ENCODE measurements around the gene AASDH.

The AASDH gene, protein sequence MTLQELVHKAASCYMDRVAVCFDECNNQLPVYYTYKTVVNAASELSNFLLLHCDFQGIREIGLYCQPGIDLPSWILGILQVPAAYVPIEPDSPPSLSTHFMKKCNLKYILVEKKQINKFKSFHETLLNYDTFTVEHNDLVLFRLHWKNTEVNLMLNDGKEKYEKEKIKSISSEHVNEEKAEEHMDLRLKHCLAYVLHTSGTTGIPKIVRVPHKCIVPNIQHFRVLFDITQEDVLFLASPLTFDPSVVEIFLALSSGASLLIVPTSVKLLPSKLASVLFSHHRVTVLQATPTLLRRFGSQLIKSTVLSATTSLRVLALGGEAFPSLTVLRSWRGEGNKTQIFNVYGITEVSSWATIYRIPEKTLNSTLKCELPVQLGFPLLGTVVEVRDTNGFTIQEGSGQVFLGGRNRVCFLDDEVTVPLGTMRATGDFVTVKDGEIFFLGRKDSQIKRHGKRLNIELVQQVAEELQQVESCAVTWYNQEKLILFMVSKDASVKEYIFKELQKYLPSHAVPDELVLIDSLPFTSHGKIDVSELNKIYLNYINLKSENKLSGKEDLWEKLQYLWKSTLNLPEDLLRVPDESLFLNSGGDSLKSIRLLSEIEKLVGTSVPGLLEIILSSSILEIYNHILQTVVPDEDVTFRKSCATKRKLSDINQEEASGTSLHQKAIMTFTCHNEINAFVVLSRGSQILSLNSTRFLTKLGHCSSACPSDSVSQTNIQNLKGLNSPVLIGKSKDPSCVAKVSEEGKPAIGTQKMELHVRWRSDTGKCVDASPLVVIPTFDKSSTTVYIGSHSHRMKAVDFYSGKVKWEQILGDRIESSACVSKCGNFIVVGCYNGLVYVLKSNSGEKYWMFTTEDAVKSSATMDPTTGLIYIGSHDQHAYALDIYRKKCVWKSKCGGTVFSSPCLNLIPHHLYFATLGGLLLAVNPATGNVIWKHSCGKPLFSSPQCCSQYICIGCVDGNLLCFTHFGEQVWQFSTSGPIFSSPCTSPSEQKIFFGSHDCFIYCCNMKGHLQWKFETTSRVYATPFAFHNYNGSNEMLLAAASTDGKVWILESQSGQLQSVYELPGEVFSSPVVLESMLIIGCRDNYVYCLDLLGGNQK

DNA sequence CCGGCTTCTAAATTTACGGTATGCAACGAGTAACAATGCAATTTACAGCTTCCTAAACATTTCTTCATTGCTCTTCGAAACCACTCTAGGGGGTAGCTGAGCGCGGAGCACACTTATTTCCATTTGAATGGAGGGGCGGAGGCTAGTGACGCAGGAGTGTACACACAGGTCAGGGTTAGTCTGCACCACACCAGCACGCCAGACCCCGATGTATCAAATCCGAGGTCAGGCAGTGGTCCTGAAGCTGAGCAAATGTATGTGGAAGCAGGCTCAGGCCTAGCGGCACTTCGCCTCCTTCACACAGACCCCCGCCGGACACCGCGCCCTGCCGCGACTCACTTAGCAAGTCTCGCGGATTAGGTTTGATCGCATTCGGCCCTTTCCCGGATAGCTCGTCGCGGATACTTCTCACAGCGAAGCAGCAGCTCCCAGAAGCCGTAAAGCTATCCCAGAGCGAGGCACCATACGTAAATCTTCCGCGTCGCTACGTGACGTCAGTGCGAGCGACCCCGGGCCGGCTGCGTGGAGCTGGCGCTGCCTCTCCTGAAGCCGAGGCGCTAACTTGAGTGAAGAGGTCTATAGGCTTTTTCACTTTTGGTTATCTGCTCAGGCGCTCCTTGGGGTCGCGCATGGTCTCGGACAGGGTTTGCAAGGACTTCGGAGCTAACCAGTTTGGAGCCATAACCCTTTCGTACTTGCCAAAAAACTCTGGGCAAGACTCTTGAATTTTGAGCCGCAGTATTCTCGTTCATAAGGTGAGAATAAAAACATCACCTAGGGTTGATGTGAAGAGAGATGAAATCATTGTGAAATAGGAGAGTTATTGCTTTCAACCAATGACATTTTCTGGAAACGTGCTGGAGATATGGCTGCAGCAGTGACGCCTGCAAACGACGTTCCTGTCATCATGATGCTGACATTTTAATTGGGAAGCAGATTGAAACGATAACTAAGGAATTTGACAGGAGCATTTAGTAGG, at the start of gene AASDH:
Gene AASDH, minus strand, starts transcription at position 469 of the 979 bp plus-strand sequence. CDS start 3,192 bp downstream, outside the sequence.
- peak; percentile 94 for DNase-seq (ENCODE audit: low spot score)

GRCh38 chr4:56435140-56435926, 48.0 kb upstream of the AASDH start, which contains the start of gene PPAT:
PPAT (minus strand) TSS chr4:56435615; CDS start chr4:56435477, 138 bp downstream.
- DNase-seq (ENCODE audit: low spot score), result peak; percentile 97

DNA sequence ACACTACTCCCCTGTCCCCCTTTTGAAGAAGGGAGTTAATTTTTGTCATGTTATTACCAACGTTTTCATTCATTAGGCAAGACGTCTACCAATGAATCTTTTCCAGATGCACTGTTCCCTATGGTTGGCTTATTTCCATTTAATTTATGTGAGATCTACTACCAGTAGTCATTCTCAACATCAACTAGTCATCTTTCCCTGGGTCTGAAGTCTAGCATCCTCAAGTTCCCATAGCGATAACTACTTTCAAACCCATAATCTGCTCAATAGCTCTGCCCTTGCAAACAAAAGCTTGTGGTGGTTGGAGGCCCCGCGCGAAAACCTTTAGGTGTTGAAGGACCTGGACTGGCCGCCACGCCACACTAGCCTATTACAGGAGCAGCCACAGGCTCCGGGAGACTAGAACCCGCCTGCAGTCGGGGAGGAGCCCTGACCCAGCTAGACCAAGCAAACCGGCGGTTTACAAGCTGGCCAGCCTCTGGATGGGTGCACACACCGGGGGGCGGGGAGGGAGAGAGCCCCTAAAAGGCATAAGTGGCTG, 47.4 kb upstream of the AASDH start:
- no peak for DNase-seq (ENCODE audit: low spot score)

- no peak for DNase-seq (ENCODE audit: low spot score)
Observed at GRCh38 chr4:56433280-56433679, 46.0 kb upstream of the AASDH start.

DNA sequence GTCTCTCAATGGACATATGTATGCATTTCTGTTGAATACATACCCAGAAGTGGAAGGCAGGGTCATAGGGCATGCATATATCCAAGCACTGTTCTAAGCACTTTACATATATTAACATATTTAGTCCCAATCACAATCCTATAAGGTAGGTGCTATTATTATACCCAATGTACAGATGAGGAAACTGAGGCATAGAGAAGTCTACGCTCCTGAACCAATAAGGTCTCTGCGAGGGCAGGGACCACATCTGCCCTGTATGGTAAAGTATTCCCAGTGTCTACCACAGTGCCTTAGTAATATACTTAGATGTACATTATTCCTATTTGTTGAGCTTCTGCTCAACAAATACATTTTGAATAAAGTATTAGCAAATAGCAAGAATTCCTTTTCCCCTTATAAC, 42.9 kb upstream of the AASDH start:
- no peak for DNase-seq (ENCODE audit: low spot score)

DNA sequence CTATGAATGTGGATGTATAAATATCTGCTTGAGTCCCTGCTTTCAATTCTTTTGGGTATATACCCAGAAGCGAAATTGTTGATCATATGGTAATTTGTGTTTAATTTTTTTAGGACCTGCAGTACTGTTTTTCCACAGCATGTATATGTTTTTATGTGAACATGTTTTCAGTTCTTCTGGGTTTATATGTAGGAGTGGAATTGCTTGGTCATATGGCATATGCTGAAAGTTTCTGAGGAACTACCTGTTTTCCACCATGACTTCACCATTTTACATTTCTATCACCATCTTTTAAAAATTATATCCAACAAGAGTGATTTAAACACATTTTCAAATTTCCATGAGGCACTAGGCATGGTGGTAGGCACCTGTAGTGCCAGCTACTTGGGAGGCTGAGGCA, 39.9 kb upstream of the AASDH start:
- no peak for DNase-seq (ENCODE audit: low spot score)

- DNase-seq (ENCODE audit: low spot score), result no peak
Observed at GRCh38 chr4:56426273-56426672, 39.0 kb upstream of the AASDH start.

DNA sequence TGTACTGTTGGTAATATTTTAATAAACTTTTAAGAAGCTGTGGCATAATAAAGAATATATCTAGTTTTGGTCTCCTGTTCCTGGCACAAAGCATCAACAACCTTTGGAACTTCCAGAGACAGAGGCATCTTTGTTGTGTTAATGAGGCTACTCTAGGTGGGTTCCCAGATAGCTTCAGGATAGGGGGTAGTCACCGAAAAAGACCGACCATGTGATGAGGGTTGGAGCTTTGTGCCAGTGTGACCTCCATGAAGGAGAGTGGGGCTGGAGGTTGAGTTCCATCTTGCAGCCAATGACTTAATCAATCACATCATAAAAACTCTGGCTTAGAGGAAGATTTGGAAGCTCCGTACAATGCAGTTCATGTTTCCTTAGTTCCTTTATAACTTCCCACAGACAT, 38.2 kb upstream of the AASDH start:
- no peak for DNase-seq (ENCODE audit: low spot score)

DNA sequence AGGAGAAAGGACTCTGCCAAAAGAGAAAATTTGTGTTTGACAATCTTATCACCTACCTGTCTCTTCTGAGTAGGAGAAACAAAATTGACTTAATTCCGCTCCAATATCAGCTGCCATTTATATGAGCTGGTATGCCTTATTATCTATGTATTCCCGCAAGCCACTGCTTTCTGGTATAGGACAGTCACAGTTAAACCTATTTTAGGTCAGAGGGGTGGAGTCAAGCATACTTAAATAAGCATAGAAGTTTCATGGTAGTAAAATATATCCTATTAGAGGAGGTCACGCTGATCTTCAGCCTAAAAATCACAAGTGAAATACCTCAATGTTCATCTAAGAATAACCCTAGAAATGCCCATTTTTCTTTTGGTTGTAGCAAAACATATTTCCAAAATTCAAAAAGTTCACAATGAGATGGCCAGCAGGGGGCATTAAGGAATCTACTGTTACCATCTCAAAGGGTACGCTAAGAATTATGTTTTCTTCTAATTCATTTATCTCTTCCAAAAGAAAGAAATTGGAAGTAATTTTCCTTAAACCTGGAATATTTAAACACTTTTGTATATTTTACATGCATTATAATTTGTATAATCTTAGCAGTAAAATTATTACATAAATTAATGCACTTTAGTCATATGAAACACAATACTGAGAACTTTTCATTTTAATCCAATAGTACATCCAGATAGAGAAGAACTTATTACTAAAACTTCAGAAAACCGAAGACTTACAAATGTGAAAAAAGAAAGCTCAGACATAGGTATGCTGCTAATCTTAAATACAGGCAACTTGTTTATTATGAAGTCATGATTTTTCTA, 37.6 kb upstream of the AASDH start:
- no peak for DNase-seq (ENCODE audit: low spot score)

DNA sequence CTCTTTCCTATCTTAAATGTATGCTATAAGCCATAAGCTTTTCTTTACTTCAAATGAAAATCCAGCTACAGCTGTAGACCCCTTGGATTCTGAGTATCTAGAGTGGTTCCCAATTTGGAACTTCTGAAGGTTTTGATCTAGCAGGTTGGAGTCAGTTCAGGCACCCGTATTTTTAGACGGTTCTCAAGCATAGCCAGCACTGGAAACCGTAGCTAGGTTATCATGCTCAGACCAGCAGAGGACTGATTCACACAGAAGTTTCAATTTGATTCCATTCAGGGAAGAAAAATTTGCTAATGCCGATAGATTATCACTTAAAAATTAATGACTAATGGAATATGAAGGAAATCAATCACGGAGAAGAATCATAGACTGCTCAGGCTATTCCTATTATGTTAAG, 36.9 kb upstream of the AASDH start:
- no peak for DNase-seq (ENCODE audit: low spot score)

DNA sequence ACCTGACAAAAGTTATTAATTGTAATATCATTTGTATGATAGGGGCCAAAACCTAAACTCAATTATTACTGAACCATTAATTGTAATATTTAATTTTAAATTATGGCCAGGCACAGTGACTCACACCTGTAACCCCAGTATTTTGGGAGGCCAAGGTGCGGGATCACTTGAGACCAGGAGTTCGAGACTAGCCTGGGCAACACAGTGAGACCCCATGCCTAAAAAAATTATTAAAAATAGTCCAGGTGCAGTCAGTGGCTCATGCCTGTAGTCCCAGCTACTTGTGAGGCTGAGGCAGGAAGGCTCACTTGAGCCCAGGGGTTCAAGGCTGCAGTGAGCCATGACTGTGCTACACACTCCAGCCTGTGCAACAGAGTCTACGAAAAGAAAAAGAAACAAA, 30.1 kb upstream of the AASDH start:
- DNase-seq (ENCODE audit: low spot score), result no peak

DNA sequence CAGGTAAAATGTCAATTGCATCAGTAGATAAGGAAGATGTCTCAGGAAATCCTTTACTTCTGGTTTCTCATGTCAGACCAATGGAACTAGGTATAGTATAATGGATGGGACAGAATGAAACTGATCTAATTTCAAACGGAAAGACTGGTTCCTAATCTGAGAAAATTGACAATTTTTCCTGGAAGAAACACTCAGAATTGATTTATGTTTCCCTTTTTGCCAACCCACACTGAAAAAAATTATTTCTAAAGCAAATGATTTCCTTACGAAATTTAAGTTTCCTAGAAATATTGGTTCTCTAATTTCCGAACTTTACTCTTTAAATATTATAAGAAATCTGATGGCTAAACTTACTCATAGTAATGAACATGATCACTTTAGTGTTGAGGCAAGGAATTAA, 29.1 kb upstream of the AASDH start:
- no peak for DNase-seq (ENCODE audit: low spot score)

GRCh38 chr4:56414135-56414670, 26.9 kb upstream of the AASDH start:
- no peak for DNase-seq (ENCODE audit: low spot score)

DNA sequence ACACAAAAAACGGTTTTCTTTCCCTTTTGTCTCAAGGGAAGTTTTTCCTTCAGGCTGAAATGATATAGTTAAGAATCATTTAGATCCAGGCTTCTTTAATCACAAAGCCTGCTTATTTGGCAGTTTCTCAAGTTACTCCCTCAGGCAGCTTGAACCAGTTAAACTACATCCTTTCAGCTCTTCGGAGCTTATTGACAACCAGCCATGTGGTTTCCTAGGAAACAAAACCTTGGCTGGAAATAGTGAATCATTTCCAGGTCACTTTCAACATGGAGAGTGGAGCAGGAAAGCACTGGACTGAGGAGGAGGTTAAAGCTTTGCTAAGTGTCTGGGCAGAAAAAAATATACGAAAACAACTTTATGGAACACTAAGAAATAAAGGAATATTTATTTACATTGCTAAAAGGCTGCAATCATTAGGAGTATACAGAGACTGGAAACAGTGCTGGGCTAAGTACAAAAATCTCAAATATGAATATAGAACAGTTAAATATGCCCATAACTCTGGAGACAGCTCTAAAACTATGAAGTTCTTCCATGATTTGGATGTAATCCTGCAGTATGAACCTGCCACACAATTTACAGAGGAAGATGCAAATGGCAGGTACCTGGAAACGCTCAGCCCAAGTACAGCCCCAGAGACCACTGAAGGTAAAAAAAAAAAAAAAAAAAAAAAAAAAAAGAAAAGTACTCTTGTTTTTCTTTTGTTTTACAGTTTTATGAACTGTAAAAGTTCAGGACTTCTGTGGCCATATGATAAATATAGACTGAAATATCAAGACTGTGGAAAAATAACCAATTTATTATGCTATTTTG, 23.2 kb upstream of the AASDH start:
- DNase-seq (ENCODE audit: low spot score), result peak; percentile 73

- DNase-seq (ENCODE audit: low spot score), result no peak
Observed at GRCh38 chr4:56409511-56410090, 22.3 kb upstream of the AASDH start.

DNA sequence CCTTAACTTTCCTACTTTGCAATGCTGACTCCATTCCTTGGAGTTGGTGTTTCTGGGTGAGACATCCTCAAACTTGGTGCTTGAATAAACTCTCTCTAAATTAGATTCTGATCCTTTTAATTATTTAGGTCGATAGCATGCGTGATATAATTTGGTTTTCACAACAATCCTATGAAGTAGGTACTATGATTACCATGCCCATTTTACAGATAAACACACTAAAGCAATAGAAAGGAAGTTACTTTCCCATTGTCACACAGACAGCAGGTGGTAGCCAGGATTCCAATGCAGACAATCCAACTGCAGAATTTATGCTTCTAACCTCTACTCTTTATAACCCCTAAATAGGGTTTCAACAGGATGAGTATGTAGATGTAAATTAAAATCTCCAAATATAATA, 21.7 kb upstream of the AASDH start:
- DNase-seq (ENCODE audit: low spot score), result no peak

DNA sequence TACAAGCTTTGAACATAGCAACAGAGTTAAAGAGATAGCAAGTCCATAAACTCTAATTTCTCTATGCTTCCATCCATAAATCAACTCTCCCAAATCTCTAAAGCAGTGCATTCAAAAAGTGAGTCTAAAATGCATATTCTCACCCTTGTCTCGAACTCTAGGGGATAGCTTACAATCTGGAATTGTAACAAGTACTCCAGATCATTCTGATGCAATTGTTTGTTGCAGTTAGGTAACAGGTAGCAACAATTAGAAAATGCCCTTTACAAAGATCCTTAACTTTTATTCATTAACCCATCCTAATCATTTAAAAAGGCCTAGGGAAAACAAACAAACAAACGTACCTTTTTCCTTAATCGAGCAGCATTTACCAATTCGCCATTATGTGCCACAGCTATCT, 18.9 kb upstream of the AASDH start:
- DNase-seq (ENCODE audit: low spot score), result no peak

DNA sequence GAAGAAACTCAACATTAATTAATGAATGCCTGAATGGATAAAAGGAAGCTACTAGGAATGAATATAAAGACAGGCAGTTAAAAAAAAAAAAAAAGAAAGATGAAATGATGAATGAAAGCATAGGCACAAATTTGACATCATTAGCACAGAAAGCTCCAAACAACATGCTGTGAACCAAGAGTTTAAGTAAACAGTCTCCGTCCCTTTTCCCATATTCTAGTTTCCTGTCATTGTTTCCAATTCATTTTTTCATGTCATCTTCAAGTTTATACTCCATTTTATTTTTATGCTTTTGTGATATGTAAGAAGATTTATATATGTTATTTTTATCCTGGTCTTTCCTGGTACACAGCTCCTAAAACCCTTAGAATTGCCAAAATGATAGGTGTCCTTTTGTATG, 17.7 kb upstream of the AASDH start:
- no peak for DNase-seq (ENCODE audit: low spot score)
